Measurements from ENCODE around the gene CHMP4A. TPM values are rescaled to one million over a fixed set of nuclear protein-coding genes. Genes with fewer than 3 reads are reported as not detected.

The CHMP4A gene, protein sequence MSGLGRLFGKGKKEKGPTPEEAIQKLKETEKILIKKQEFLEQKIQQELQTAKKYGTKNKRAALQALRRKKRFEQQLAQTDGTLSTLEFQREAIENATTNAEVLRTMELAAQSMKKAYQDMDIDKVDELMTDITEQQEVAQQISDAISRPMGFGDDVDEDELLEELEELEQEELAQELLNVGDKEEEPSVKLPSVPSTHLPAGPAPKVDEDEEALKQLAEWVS
- total RNA-seq: 100 to 1,000 TPM in 1 of 4 donors, 10 to 100 TPM in 3; 43.9 to 118 (median 82.1) TPM

DNA sequence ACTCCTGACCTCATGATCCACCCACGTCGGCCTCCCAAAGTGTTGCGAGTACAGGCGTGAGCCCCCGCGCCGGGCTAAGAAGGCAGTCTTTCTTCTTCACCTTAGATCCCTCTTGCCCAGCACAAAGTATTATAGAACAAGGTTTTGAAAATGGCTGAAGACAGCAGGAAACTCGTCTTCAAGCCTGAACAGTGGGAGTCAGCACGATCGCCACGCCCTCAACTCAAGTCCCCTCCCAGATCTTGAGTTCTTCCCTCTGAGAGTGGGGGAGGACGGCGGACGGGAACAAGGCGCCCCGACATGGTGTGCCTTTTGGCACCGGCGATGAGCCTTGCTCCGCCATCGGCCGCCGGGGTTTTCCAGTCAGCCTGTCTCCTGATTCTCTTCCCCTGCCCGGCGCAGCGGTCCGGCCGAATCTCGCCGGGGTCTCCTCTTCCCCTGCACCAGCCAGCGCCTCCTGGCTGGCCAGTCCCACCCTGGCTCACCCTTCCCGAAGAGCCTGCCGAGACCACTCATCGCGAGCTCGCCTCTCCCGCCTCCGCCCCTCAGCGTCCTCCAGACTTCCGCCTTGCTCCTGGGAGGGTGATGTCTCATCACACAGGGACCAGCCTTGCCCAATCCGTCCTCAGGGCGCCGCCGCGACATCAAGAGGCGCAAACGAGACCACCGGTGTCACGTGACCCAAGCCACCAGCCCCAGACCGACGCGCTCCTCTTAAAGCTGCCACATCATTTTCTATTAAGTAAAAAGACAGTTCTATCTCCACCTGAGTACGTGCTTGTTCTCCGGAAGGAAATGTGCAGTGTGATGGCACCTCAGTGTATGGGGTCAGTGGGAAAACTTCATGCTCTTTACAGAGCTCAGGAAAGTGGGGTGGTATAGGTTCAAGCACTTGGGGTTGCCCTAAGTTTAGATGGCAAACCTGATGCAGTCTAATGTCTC, at the start of gene CHMP4A:
TSS of gene CHMP4A (minus strand) at position 565 of the 942 bp plus-strand sequence. CDS start at position 516, 49 bp downstream.
- TF ChIP-seq, protein P1, sequence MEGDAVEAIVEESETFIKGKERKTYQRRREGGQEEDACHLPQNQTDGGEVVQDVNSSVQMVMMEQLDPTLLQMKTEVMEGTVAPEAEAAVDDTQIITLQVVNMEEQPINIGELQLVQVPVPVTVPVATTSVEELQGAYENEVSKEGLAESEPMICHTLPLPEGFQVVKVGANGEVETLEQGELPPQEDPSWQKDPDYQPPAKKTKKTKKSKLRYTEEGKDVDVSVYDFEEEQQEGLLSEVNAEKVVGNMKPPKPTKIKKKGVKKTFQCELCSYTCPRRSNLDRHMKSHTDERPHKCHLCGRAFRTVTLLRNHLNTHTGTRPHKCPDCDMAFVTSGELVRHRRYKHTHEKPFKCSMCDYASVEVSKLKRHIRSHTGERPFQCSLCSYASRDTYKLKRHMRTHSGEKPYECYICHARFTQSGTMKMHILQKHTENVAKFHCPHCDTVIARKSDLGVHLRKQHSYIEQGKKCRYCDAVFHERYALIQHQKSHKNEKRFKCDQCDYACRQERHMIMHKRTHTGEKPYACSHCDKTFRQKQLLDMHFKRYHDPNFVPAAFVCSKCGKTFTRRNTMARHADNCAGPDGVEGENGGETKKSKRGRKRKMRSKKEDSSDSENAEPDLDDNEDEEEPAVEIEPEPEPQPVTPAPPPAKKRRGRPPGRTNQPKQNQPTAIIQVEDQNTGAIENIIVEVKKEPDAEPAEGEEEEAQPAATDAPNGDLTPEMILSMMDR (IDR thresholded peaks at IDR 0.05): peak in 2 of 5 experiments; percentile 48 to 51
- TF ChIP-seq EP300 (IDR thresholded peaks at IDR 0.05) (peak; percentile 62 to 98), POLR2A (IDR thresholded peaks at IDR 0.05) (peak; percentile 89 to 91)
- H3K27ac ChIP-seq: peak within 1 kb of the TSS; percentile 79 to 98 (median 94)
- H3K36me3 ChIP-seq: peaks cover 0 to 49% (median 15%) of the 10 kb centered on the region in 3 donors
- H3K27me3 ChIP-seq: no peaks in the 10 kb centered on the region
- no peaks in the 10 kb centered on the region for H3K9me3 ChIP-seq
- 0 to 1% methylated on average over 44 to 52 of the region's 53 CpGs for whole genome bisulfite sequencing, 2 donors
- H3K4me3 ChIP-seq: peak within 1 kb of the TSS; percentile 55 to 89 (median 70)
- peaks cover 0 to 41% (median 25%) of the 10 kb centered on the region in 4 donors for H3K4me1 ChIP-seq
- peak; percentile 94 to 96 for DNase-seq (ENCODE audit: low spot score in 2 of 2)

DNA sequence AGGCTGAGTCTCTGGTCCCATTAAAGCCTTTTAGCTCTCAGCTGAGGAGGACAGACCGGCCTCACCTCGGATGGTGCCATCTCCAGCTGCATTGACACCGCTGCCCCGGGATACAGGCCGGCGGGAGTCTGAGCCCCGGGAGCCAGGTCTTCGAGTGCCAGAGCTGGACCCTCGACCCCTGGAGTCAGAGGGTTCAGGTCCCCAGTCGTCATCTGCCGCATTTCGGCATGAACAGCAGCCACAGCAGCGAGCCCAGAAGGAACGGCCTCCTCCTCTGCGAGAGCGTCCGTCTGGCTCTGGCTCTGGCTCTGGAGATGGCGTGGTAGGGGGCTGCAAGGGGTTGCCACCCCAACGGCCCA, 48.7 kb upstream of the CHMP4A start:
- TF ChIP-seq EP300 (IDR thresholded peaks at IDR 0.05): no peak
- TF ChIP-seq, protein P1 (IDR thresholded peaks at IDR 0.05): no peak
- TF ChIP-seq POLR2A (IDR thresholded peaks at IDR 0.05): no peak
- H3K4me1 ChIP-seq: peaks cover 0 to 12% (median 0%) of the 10 kb centered on the region in 4 donors
- no peaks in the 10 kb centered on the region for H3K9me3 ChIP-seq
- peaks cover 0 to 79% (median 1%) of the 10 kb centered on the region in 3 donors for H3K36me3 ChIP-seq
- 92 to 94% methylated on average over 18 to 19 of the region's 19 CpGs for WGBS, 2 donors
- H3K4me3 ChIP-seq: no peak overlapping the region
- no peak for DNase-seq (ENCODE audit: low spot score in 2 of 2)
- H3K27ac ChIP-seq: no peak overlapping the region
- no peaks in the 10 kb centered on the region for H3K27me3 ChIP-seq

DNA sequence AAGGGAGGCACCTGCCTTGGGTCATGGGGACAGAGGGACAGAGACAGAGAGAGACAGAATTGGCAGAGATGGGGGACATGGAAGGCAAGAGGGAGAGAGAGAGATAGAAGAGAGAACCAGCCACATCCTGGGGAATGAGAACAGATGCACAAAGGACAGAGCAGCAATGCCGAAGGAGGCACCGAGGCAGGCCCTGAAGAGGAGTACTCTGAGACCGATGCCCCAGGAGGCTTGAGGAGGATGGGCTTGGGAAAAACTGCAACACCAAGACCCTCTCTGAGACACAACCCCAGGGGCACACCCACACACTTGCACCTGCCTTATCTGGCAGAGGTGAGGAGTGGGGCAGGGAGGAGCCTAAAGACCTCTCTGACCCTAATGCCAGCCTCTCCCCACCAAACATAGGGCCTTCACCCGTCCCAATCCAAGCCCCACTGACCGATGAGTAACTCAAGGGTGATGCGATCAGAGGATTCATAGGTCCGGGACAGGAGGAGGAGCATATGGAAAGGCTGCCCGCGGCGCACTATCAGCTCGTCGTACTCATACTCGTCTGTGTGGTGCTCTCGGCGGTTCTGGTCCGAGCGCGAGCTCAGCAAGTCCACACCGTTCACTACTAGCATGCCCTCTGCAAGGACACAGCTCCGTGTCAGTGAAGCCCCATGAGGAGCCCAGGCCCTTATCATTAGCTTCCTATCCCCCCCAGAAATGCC, 48.1 kb upstream of the CHMP4A start:
- 89 to 92% methylated on average over 20 of the region's 20 CpGs for WGBS, 2 donors
- Histone ChIP-seq H3K27me3 (no peaks in the 10 kb centered on the region), H3K4me1 (peaks cover 0 to 12% (median 0%) of the 10 kb centered on the region in 4 donors), H3K9me3 (no peaks in the 10 kb centered on the region), H3K36me3 (peaks cover 0 to 74% (median 0%) of the 10 kb centered on the region in 3 donors), H3K4me3 (no peak overlapping the region), H3K27ac (no peak overlapping the region)
- DNase-seq (ENCODE audit: low spot score in 2 of 2): no peak
- TF ChIP-seq, protein P1 (IDR thresholded peaks at IDR 0.05): no peak
- TF ChIP-seq EP300 (IDR thresholded peaks at IDR 0.05): no peak
- TF ChIP-seq POLR2A (IDR thresholded peaks at IDR 0.05): no peak

DNA sequence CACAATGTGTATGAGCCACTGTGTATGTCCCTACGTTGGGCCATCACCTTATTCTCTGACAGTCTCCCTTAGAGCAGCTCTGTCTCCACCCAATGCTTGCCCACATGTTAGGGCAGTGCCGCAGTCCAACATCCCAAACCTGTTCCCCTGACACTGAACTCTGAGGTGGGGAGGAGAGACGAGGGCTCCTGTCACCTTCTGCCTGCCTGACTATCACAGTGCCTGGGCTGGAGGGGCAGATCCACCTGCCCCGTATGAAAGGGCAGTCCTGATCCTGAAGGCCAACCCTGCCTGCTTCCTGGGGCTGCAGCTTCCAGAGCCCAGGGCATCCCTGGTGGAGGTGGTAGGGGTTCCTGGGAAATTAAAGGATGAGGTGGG, 47.5 kb upstream of the CHMP4A start:
- Histone ChIP-seq H3K27ac (peak overlapping the region in 1 of 4 donors; percentile 72), H3K4me3 (no peak overlapping the region), H3K36me3 (peaks cover 0 to 71% (median 0%) of the 10 kb centered on the region in 3 donors), H3K4me1 (peaks cover 0 to 12% (median 0%) of the 10 kb centered on the region in 4 donors), H3K9me3 (no peaks in the 10 kb centered on the region), H3K27me3 (no peaks in the 10 kb centered on the region)
- TF ChIP-seq EP300 (IDR thresholded peaks at IDR 0.05): no peak
- TF ChIP-seq, protein P1 (IDR thresholded peaks at IDR 0.05): no peak
- no peak for TF ChIP-seq POLR2A (IDR thresholded peaks at IDR 0.05)
- WGBS, 2 donors: 68 to 76% methylated on average over 3 to 4 of the region's 4 CpGs
- DNase-seq (ENCODE audit: low spot score in 2 of 2): no peak
